DOHH2 (cell line): ENCODE data around the gene UTS2R.

ENCODE experiments used
- H3F3A ChIP-seq: fragments of 200-600 bp; sonication (generic), shearing (Covaris generic); 2 replicates; pipeline ENCODE4 v1.6.0; 2016; ENCODE audit warnings: antibody characterized with exemption, mild to moderate bottlenecking; ENCODE audit not compliant: control insufficient read depth, insufficient read depth
- H3K27ac ChIP-seq: fragments of 200-600 bp; sonication (generic); 2 replicates; pipeline ENCODE4 v1.5.1; 2014; ENCODE audit warnings: low read depth, mild to moderate bottlenecking, low read length, moderate library complexity
- H3K27me3 ChIP-seq: fragments of 200-600 bp; sonication (generic); 2 replicates; pipeline ENCODE4 v1.6.1; 2014; ENCODE audit warnings: mild to moderate bottlenecking, low read length, mixed read lengths; ENCODE audit not compliant: control insufficient read depth
- H3K36me3 ChIP-seq: fragments of 200-600 bp; sonication (generic); 2 replicates; pipeline ENCODE4 v1.6.1; 2014; ENCODE audit warnings: mild to moderate bottlenecking, low read length, moderate library complexity, mixed read lengths; ENCODE audit not compliant: control insufficient read depth
- H3K4me1 ChIP-seq: fragments of 200-600 bp; sonication (generic); 2 replicates; pipeline ENCODE4 v1.6.1; 2014; ENCODE audit warnings: mild to moderate bottlenecking, low read length, mixed read lengths; ENCODE audit not compliant: control insufficient read depth
- H3K4me2 ChIP-seq: fragments of 200-600 bp; sonication (generic); 2 replicates; pipeline ENCODE4 v1.6.0; 2014; ENCODE audit warnings: mild to moderate bottlenecking, low read length, moderate library complexity
- H3K4me3 ChIP-seq: fragments of 200-600 bp; sonication (generic); 2 replicates; pipeline ENCODE4 v1.5.1; 2014; ENCODE audit warnings: mild to moderate bottlenecking, low read length, mixed read lengths
- H3K79me2 ChIP-seq: fragments of 200-600 bp; sonication (generic); 2 replicates; pipeline ENCODE4 v1.6.1; 2014; ENCODE audit warnings: mild to moderate bottlenecking, low read length, mixed read lengths; ENCODE audit not compliant: control insufficient read depth
- H3K9me2 ChIP-seq: fragments of 200-600 bp; sonication (generic); replicated peaks from 2 replicates; pipeline ENCODE4 v1.6.1; 2014; ENCODE audit warnings: mild to moderate bottlenecking, low read length, mixed read lengths; ENCODE audit not compliant: control insufficient read depth
- H3K9me3 ChIP-seq: fragments of 200-600 bp; sonication (generic); 2 replicates; pipeline ENCODE4 v1.6.1; 2014; ENCODE audit warnings: antibody characterized with exemption, low read length, mixed read lengths; ENCODE audit not compliant: control insufficient read depth, insufficient read depth
- H4K20me1 ChIP-seq: fragments of 200-600 bp; sonication (generic); 2 replicates; pipeline ENCODE4 v1.6.0; 2014; ENCODE audit warnings: low read depth, mild to moderate bottlenecking, antibody characterized with exemption, low read length, moderate library complexity; ENCODE audit not compliant: control insufficient read depth, insufficient read depth
- EZH2phosphoT487 ChIP-seq: fragments of 200-600 bp; sonication (generic); IDR thresholded peaks from 2 replicates; pipeline ENCODE4 v1.6.1; 2017; ENCODE audit warnings: borderline replicate concordance, mild to moderate bottlenecking, antibody characterized with exemption, low read length, moderate library complexity, mixed read lengths
- TF ChIP-seq, protein P1 (sequence below): fragments of 200-600 bp; sonication (generic); IDR thresholded peaks from one replicate; pipeline ENCODE4 v1.5.1; 2014; ENCODE audit warnings: antibody characterized with exemption, mild to moderate bottlenecking, low read depth, low read length; ENCODE audit not compliant: poor library complexity, severe bottlenecking

Gene UTS2R

DNA sequence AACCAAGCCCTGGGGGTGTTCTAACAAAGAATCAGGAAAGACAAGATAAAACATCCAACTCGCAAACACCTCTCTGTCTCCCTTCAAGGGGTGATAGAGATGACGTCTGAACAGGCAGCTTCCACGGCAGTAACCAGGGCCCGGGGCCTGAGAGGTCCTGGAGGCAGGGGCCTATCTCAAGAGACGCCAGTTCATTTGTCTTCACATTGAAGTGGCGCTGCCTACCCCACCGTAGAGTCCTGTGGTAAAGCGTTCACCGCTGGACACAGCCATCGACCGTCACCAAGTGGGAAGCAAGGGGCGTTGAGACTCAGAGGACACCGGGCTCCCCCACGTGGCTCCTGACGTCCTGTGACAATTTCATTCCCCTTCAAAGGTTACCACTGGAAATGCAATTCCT is 21.4 kb downstream of the UTS2R start:
- Histone ChIP-seq H3K4me2 (no peak overlapping the region), H3F3A (no peaks in the 10 kb centered on the region), H3K9me3 (no peaks in the 10 kb centered on the region), H3K4me3 (no peak overlapping the region), H3K27ac (no peak overlapping the region), H3K36me3 (no peaks in the 10 kb centered on the region), H3K9me2 (no peaks in the 10 kb centered on the region), H3K27me3 (no peaks in the 10 kb centered on the region), H3K79me2 (no peaks in the 10 kb centered on the region), H4K20me1 (no peaks in the 10 kb centered on the region), H3K4me1 (no peaks in the 10 kb centered on the region)
- no peak for TF ChIP-seq EZH2phosphoT487
- TF ChIP-seq, protein P1, sequence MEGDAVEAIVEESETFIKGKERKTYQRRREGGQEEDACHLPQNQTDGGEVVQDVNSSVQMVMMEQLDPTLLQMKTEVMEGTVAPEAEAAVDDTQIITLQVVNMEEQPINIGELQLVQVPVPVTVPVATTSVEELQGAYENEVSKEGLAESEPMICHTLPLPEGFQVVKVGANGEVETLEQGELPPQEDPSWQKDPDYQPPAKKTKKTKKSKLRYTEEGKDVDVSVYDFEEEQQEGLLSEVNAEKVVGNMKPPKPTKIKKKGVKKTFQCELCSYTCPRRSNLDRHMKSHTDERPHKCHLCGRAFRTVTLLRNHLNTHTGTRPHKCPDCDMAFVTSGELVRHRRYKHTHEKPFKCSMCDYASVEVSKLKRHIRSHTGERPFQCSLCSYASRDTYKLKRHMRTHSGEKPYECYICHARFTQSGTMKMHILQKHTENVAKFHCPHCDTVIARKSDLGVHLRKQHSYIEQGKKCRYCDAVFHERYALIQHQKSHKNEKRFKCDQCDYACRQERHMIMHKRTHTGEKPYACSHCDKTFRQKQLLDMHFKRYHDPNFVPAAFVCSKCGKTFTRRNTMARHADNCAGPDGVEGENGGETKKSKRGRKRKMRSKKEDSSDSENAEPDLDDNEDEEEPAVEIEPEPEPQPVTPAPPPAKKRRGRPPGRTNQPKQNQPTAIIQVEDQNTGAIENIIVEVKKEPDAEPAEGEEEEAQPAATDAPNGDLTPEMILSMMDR = no peak

DNA sequence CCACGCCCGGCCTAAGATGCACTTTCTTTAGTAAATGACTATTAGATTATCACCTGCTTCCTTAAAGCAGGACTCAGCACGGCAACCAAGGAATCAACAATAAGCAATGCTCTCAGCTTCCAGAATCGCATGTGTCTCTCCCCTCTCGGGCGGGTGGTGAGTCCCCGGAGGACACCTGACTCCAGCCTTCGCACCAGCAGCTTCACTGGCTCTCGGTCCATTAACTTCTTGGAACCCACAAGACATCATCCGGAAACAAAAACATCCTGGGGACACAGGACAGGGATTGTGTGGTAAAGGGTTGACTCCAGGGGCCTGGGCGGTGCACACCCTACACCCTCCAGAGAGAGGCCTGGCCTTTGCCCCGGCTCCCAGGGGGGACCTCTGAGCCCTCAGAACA is 22.7 kb downstream of the UTS2R start:
- TF ChIP-seq EZH2phosphoT487 = no peak
- TF ChIP-seq, protein P1 = no peak
- no peaks in the 10 kb centered on the region for H3K36me3 ChIP-seq
- H3K9me3 ChIP-seq = no peaks in the 10 kb centered on the region
- H3K27me3 ChIP-seq = no peaks in the 10 kb centered on the region
- H3K27ac ChIP-seq = no peak overlapping the region
- no peaks in the 10 kb centered on the region for H3K79me2 ChIP-seq
- H4K20me1 ChIP-seq = no peaks in the 10 kb centered on the region
- H3K4me3 ChIP-seq = no peak overlapping the region
- no peak overlapping the region for H3K4me2 ChIP-seq
- H3F3A ChIP-seq = no peaks in the 10 kb centered on the region
- no peaks in the 10 kb centered on the region for H3K9me2 ChIP-seq
- H3K4me1 ChIP-seq = no peaks in the 10 kb centered on the region

DNA sequence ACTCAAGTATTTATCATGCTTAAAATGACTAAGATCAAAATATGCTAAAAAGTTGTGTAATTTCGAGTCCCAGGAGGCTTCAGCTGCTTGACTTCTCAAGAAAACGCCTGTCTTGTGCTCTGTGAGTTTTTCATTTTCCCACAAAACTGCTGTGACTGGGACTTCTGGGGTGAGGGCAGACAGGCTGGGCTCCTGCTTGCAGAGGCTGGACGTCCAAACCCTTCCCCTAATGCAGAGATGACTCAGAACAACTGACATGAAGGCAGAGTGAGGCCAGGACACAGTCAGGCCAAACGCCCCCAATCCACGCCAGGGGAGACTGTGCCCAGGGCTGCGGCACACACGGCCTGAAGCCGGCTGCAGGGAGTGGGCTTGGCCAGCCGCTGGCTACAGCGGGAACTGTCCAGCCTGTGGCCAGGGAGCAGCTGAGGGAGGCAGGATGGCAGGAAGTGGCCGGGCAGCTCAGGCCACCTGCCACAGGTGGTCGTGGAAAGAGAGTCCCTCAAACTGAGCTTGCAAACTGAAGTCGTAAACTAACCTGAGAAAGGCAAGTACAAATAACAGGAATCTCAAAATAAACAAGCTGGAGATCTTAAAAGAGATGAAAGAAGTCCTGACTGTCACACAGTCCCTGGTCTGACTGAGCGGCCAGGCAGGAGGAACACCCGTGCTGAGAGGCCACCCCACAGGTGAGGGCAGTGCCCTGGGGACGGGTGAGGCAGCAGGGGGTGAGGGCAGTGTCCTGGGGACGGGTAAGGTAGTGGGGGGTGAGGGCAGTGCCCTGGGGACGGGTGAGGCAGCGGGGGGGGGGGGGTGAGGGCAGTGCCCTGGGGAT is 25.3 kb downstream of the UTS2R start:
- no peaks in the 10 kb centered on the region for H4K20me1 ChIP-seq
- no peaks in the 10 kb centered on the region for H3K27me3 ChIP-seq
- no peaks in the 10 kb centered on the region for H3F3A ChIP-seq
- H3K36me3 ChIP-seq = no peaks in the 10 kb centered on the region; the same call in 1 of the 2 replicates
- TF ChIP-seq EZH2phosphoT487 = no peak
- TF ChIP-seq, protein P1 = no peak
- no peak overlapping the region for H3K27ac ChIP-seq
- H3K4me2 ChIP-seq = no peak overlapping the region
- no peaks in the 10 kb centered on the region for H3K9me2 ChIP-seq
- no peaks in the 10 kb centered on the region for H3K9me3 ChIP-seq
- H3K79me2 ChIP-seq = no peaks in the 10 kb centered on the region
- H3K4me1 ChIP-seq = 0 out of 2 replicates have a peak, but pooled peaks cover 2% of the 10 kb centered on the region
- H3K4me3 ChIP-seq = no peak overlapping the region
